Common myeloid progenitor, CD34-positive (primary cell): Measurements from ENCODE around the gene CNPY3.

Experiments used
- CTCF ChIA-PET: fragments of 350-600 bp; sonication (Branson Sonifier 250); formaldehyde crosslinking; loops from one replicate; lab custom pipeline; 2021; ENCODE audit warnings: antibody characterized with exemption; lab: Charles Lee
- POLR2A ChIA-PET: fragments of 350-600 bp; sonication (Branson Sonifier 250); formaldehyde crosslinking; loops from one replicate; lab custom pipeline; 2021; ENCODE audit warnings: antibody characterized with exemption; lab: Charles Lee
- DNase-seq, 3 donors: peaks; one replicate each; pipeline versions ENCODE4 v3.0.0 to v3.0.0-alpha.2; 2013
- H3K27ac ChIP-seq, 2 experiments: 1 replicate in 1 of 2; 2 replicates in 1 of 2; pipeline ENCODE4 v1.7.0; 2013; ENCODE audit warnings: inconsistent platforms in 2 of 2, low read length in 2 of 2, mild to moderate bottlenecking in 2 of 2, low read depth in 1 of 2, moderate library complexity in 1 of 2; ENCODE audit not compliant: severe bottlenecking in 2 of 2, insufficient read depth in 1 of 2, poor library complexity in 1 of 2
- H3K27me3 ChIP-seq, 5 experiments: replicated peaks in 2 of 5; 1 replicate in 3 of 5; 2 replicates in 2 of 5; pipeline versions ENCODE4 v1.6.1 to v1.7.0; 2013; ENCODE audit warnings: low read length in 4 of 5, mild to moderate bottlenecking in 2 of 5, moderate library complexity in 2 of 5, inconsistent platforms in 1 of 5; ENCODE audit not compliant: insufficient read depth in 5 of 5, control insufficient read depth in 4 of 5
- H3K36me3 ChIP-seq, 4 experiments: 1 replicate in 2 of 4; 2 replicates in 2 of 4; pipeline versions ENCODE4 v1.6.1 to v1.7.0; 2013; ENCODE audit warnings: low read length in 3 of 4, control low read depth in 1 of 4, mild to moderate bottlenecking in 1 of 4; ENCODE audit not compliant: control insufficient read depth in 4 of 4, insufficient read depth in 4 of 4
- H3K4me1 ChIP-seq, 4 experiments: 1 replicate in 3 of 4; 2 replicates in 1 of 4; pipeline versions ENCODE4 v1.6.1 to v1.7.1; 2013; ENCODE audit warnings: low read length in 3 of 4, mild to moderate bottlenecking in 3 of 4, control low read depth in 1 of 4, inconsistent platforms in 1 of 4, moderate library complexity in 1 of 4; ENCODE audit not compliant: control insufficient read depth in 4 of 4, insufficient read depth in 4 of 4; ENCODE audit errors: control extremely low read depth in 1 of 4
- H3K4me3 ChIP-seq, 7 experiments: 1 replicate in 4 of 7; 2 replicates in 3 of 7; pipeline versions ENCODE4 v1.5.1 to v1.7.0; 2013; ENCODE audit warnings: mild to moderate bottlenecking in 7 of 7, low read length in 6 of 7, moderate library complexity in 6 of 7, inconsistent platforms in 2 of 7, low read depth in 2 of 7, control low read depth in 1 of 7; ENCODE audit not compliant: insufficient read depth in 4 of 7, control insufficient read depth in 1 of 7; ENCODE audit errors: extremely low read depth in 1 of 7
- H3K9me3 ChIP-seq, 5 experiments: 1 replicate in 4 of 5; 2 replicates in 1 of 5; pipeline versions ENCODE4 v1.6.1 to v1.7.1; 2013; ENCODE audit warnings: low read length in 4 of 5, mild to moderate bottlenecking in 2 of 5, inconsistent platforms in 1 of 5, low read depth in 1 of 5, moderate library complexity in 1 of 5; ENCODE audit not compliant: control insufficient read depth in 4 of 5, insufficient read depth in 2 of 5; ENCODE audit errors: control extremely low read depth in 1 of 5
- WGBS: methylation state at CpG from one replicate; pipeline ENCODE4 v1.1.5; 2013; ENCODE audit not compliant: insufficient coverage; 5-methylcytosine and 5-hydroxymethylcytosine counted together

Gene CNPY3

GRCh38 chr6:42929821-42930360, 611 bp downstream of the CNPY3 start:
- Histone ChIP-seq H3K4me3 (peak overlapping the region; percentile 77 to 94 (median 85)), H3K4me1 (peaks cover 21 to 61% (median 48%) of the 10 kb centered on the region in 4 experiments), H3K9me3 (no peaks in the 10 kb centered on the region), H3K36me3 (peaks cover 2 to 25% (median 12%) of the 10 kb centered on the region in 4 experiments), H3K27ac (peak overlapping the region; percentile 93 to 98), H3K27me3 (no peaks in the 10 kb centered on the region)
- ChIA-PET POLR2A (interaction anchor here (0.6 to 2.7 kb wide), 8 partner anchors 17 to 547 kb away, joined by 3 to 13 read pairs (median 4); partner anchors contain the start of genes KLC4, KLHDC3, MEA1 and PEX6), CTCF (interaction anchor here (0.6 to 3.0 kb wide), 11 partner anchors 12 to 244 kb away, joined by 3 to 16 read pairs (median 4); partner anchors contain the start of gene PPP2R5D)
- peak; percentile 82 to 94 (median 91) for DNase-seq
- WGBS, result 2% methylated on average over 9 of the region's 16 CpGs

DNA sequence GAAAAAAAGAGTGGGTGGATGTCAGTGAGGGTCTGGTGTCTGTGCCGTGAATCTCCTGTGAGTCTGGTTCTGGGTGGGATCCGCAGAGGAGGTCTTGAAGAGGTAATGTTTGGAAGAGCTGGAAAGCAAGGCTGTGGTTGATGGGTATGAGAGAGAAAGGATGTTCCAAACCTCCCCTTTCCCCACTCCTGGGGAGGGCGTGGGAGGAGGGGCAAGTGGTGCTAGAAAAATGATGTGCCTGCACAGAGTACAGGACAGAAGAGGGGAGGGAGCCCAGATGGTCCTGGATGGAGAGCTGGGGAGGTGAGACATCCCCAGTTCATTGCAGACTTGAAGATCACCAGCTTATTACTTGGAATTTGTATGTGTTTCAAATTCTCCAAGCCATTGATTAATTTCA, 3.1 kb downstream of the CNPY3 start:
- H3K27ac ChIP-seq, result peak overlapping the region in 1 of 2 experiments; percentile 76
- CTCF ChIA-PET, result interaction anchor here (0.6 to 1.2 kb wide), 2 partner anchors 21 to 31 kb away, joined by 3 to 5 read pairs; no protein-coding TSS in a partner anchor
- DNase-seq, result no peak
- no peaks in the 10 kb centered on the region for H3K9me3 ChIP-seq
- H3K36me3 ChIP-seq, result peaks cover 10 to 47% (median 29%) of the 10 kb centered on the region in 4 experiments
- H3K4me1 ChIP-seq, result peaks cover 21 to 72% (median 55%) of the 10 kb centered on the region in 4 experiments
- H3K4me3 ChIP-seq, result peak overlapping the region in 2 of 7 experiments; percentile 25 to 26
- POLR2A ChIA-PET, result no interaction called here
- WGBS, result 100% methylated on average over 1 of the region's 3 CpGs
- no peaks in the 10 kb centered on the region for H3K27me3 ChIP-seq

DNA sequence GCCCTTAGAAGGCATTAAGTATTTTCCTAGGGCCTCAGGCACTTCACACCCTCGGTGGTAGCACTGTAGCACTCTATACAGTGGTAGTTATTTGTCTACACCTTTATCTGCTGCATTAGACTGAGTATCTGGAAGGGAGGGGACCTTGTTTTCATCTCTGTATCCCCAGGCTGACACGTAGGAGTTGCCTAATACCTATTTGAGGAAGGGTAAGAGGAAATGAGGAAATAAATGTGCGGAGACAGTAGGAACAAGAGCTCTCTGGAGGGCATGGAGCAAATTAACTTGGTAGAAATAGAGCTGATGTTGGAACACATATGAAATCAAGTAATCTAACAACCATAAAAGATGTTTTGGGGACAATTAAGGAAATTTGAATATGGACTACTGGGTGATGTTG, 3.9 kb downstream of the CNPY3 start:
- ChIA-PET CTCF (interaction anchor here (0.6 to 1.0 kb wide), 2 partner anchors 22 to 32 kb away, joined by 3 read pairs; no protein-coding TSS in a partner anchor), POLR2A (no interaction called here)
- Histone ChIP-seq H3K9me3 (no peaks in the 10 kb centered on the region), H3K4me3 (peak overlapping the region in 3 of 7 experiments; percentile 0 to 39 (median 3)), H3K36me3 (peaks cover 17 to 55% (median 33%) of the 10 kb centered on the region in 4 experiments), H3K4me1 (peaks cover 21 to 66% (median 53%) of the 10 kb centered on the region in 4 experiments), H3K27me3 (no peaks in the 10 kb centered on the region), H3K27ac (peak overlapping the region in 1 of 2 experiments; percentile 62)
- 0% methylated on average over 1 of the region's 3 CpGs for WGBS
- peak in 2 of 3 donors; percentile 38 to 40 for DNase-seq

GRCh38 chr6:42935322-42935721, 6.0 kb downstream of the CNPY3 start:
- 83% methylated on average over 7 of the region's 7 CpGs for WGBS
- Histone ChIP-seq H3K9me3 (no peaks in the 10 kb centered on the region), H3K4me3 (peak overlapping the region in 1 of 7 experiments; percentile 36), H3K36me3 (peaks cover 21 to 74% (median 48%) of the 10 kb centered on the region in 4 experiments), H3K27ac (no peak overlapping the region), H3K4me1 (peaks cover 16 to 56% (median 42%) of the 10 kb centered on the region in 4 experiments), H3K27me3 (no peaks in the 10 kb centered on the region)
- peak; percentile 25 to 66 (median 65) for DNase-seq
- ChIA-PET POLR2A (no interaction called here), CTCF (no interaction called here)

DNA sequence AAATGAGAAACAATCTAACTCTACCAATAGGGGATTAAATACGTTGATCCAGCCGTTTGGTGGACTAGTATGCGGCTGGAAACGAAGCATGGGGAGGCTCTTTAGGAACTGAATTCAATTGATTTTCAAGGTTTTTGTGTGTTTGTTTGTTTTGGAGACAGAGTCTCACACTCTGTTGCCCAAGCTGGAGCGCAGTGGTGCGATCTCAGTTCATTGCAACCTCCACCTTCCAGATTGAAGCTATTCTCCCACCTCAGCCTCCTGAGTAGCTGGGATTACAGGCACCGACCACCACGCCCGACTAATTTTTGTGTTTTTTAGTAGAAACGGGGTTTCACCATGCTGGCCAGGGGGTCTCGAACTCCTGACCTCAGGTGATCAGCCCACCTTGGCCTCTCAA, 7.1 kb downstream of the CNPY3 start:
- Histone ChIP-seq H3K4me3 (no peak overlapping the region), H3K4me1 (peaks cover 9 to 45% (median 32%) of the 10 kb centered on the region in 4 experiments), H3K27ac (no peak overlapping the region), H3K9me3 (no peaks in the 10 kb centered on the region), H3K36me3 (peaks cover 21 to 81% (median 55%) of the 10 kb centered on the region in 4 experiments), H3K27me3 (no peaks in the 10 kb centered on the region)
- DNase-seq, result no peak
- WGBS, result 97% methylated on average over 5 of the region's 11 CpGs
- POLR2A ChIA-PET, result no interaction called here
- CTCF ChIA-PET, result interaction anchor here (0.9 to 1.0 kb wide), 2 partner anchors 24 to 233 kb away, joined by 3 to 5 read pairs; no protein-coding TSS in a partner anchor

DNA sequence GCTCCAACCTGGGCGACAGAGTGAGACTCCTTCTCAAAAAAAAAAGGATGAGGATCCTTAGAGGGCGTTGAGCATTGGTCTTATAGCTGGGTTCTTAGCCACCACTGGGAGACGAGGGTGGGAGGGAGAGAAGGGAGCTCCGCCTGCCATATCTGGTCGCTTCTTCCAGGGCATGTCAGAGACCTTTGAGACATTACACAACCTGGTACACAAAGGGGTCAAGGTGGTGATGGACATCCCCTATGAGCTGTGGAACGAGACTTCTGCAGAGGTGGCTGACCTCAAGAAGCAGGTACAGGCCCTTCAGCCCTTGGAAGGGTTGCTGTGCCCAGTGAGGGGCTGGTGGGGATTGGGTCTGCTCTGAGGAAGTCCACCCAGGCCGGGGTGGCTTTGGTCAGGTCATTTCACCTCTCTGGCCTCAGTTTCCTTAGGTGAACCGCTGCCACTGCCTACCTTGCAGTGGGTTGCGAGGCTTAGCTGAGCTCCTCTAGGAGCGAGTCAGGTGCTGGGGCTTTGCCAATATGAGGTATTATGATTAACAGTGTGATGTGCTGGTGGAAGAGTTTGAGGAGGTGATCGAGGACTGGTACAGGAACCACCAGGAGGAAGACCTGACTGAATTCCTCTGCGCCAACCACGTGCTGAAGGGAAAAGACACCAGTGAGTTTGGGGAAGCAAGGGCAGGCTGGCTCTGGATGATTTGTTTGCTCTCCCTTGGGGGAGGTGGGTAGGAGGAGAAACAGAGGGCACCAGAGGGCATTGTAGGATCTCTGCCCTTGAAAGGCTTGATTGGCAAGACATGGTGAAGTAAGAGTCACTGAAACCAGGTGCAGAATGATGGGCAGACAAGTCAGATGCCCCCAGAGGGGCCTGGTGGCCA, 8.5 kb downstream of the CNPY3 start:
- no peaks in the 10 kb centered on the region for H3K27me3 ChIP-seq
- ChIA-PET CTCF (interaction anchor here (0.9 to 1.6 kb wide), 4 partner anchors 9 to 232 kb away, joined by 3 to 5 read pairs (median 4); no protein-coding TSS in a partner anchor), POLR2A (interaction anchor here (0.6 kb wide), 1 partner anchor 9 kb away, joined by 3 read pairs; no protein-coding TSS in a partner anchor)
- H3K4me3 ChIP-seq, result no peak overlapping the region
- peaks cover 21 to 73% (median 51%) of the 10 kb centered on the region in 4 experiments for H3K36me3 ChIP-seq
- WGBS, result 95% methylated on average over 12 of the region's 13 CpGs
- no peak overlapping the region for H3K27ac ChIP-seq
- H3K9me3 ChIP-seq, result no peaks in the 10 kb centered on the region
- DNase-seq, result no peak
- peaks cover 6 to 32% (median 19%) of the 10 kb centered on the region in 4 experiments for H3K4me1 ChIP-seq
